HEK293T (cell line): Measurements from ENCODE around the gene GPR83.
A peak's percentile ranks its signal among the peaks of the same experiment; 100 is the strongest.

ENCODE experiments used
- CTCF ChIA-PET: fragments of 350-600 bp; formaldehyde crosslinking; extraction: SDS; loops from one replicate; lab custom pipeline; 2021; ENCODE audit warnings: antibody characterized with exemption, inconsistent platforms; lab: Yijun Ruan, JAX
- POLR2A ChIA-PET: fragments of 350-600 bp; formaldehyde crosslinking; extraction: SDS; loops from one replicate; lab custom pipeline; 2020; ENCODE audit warnings: antibody characterized with exemption, inconsistent platforms; lab: Yijun Ruan, JAX
- DNase-seq: peaks from one replicate; pipeline ENCODE4 v3.0.0; 2012; ENCODE audit warnings: mixed read lengths; ENCODE audit errors: extremely low spot score
- ARNT ChIP-seq: fragments of 450-650 bp; IDR thresholded peaks from 2 replicates; pipeline ENCODE4 v1.6.1; 2017; ENCODE audit warnings: mild to moderate bottlenecking
- BHLHE40 ChIP-seq: fragments of 450-650 bp; IDR thresholded peaks from 2 replicates; pipeline ENCODE4 v1.6.1; 2016; ENCODE audit warnings: mild to moderate bottlenecking, moderate library complexity, borderline replicate concordance
- CTBP1 ChIP-seq: fragments of 450-650 bp; IDR thresholded peaks from 2 replicates; pipeline ENCODE4 v1.6.1; 2016; ENCODE audit warnings: borderline replicate concordance
- ELF4 ChIP-seq: fragments of 450-650 bp; IDR thresholded peaks from 2 replicates; pipeline ENCODE4 v1.6.1; 2017; ENCODE audit warnings: antibody characterized with exemption
- FOXA1 ChIP-seq: fragments of 450-650 bp; IDR thresholded peaks from 2 replicates; pipeline ENCODE4 v1.6.1; 2016; ENCODE audit warnings: mild to moderate bottlenecking
- FOXK2 ChIP-seq: fragments of 450-650 bp; IDR thresholded peaks from 2 replicates; pipeline ENCODE4 v1.6.1; 2016; ENCODE audit warnings: mild to moderate bottlenecking
- FOXM1 ChIP-seq: fragments of 450-650 bp; IDR thresholded peaks from 2 replicates; pipeline ENCODE4 v1.6.1; 2017; ENCODE audit warnings: mild to moderate bottlenecking, borderline replicate concordance
- HDGF ChIP-seq: fragments of 450-650 bp; IDR thresholded peaks from 2 replicates; pipeline ENCODE4 v1.6.1; 2017; ENCODE audit warnings: antibody characterized with exemption, borderline replicate concordance
- L3MBTL2 ChIP-seq: fragments of 450-650 bp; conservative IDR thresholded peaks from 2 replicates; pipeline ENCODE4 v1.6.1; 2016; ENCODE audit warnings: mild to moderate bottlenecking
- LEF1 ChIP-seq: fragments of 450-650 bp; IDR thresholded peaks from 2 replicates; pipeline ENCODE4 v1.6.1; 2017; ENCODE audit warnings: mild to moderate bottlenecking, borderline replicate concordance
- NFRKB ChIP-seq: fragments of 450-650 bp; IDR thresholded peaks from 2 replicates; pipeline ENCODE4 v1.6.1; 2016; ENCODE audit warnings: mild to moderate bottlenecking, moderate library complexity
- PKNOX1 ChIP-seq: fragments of 450-650 bp; IDR thresholded peaks from 2 replicates; pipeline ENCODE4 v1.6.1; 2016
- SP1 ChIP-seq: fragments of 450-650 bp; IDR thresholded peaks from 2 replicates; pipeline ENCODE4 v1.6.1; 2017
- SUZ12 ChIP-seq: fragments of 450-650 bp; IDR thresholded peaks from 2 replicates; pipeline ENCODE4 v1.6.1; 2016; ENCODE audit warnings: mild to moderate bottlenecking
- TARDBP ChIP-seq: fragments of 450-650 bp; IDR thresholded peaks from 2 replicates; pipeline ENCODE4 v1.6.1; 2016
- ZNF384 ChIP-seq: fragments of 450-650 bp; IDR thresholded peaks from 2 replicates; pipeline ENCODE4 v1.6.1; 2016

Gene GPR83

GRCh38 chr11:94400839-94401772 is at the start of gene GPR83:
TSS of gene GPR83 (minus strand) at chr11:94401419. CDS start at chr11:94401247, 172 bp downstream.
- CTCF ChIA-PET: interaction anchor here (0.7 kb wide), 1 partner anchor 246 kb away, joined by 3 read pairs; no protein-coding TSS in a partner anchor

GRCh38 chr11:94450048-94450447 is 48.8 kb upstream of the GPR83 start:
- POLR2A ChIA-PET: no interaction called here
- CTCF ChIA-PET: no interaction called here
- no peak for TF ChIP-seq PKNOX1
- no peak for TF ChIP-seq ELF4
- no peak for TF ChIP-seq ZNF384
- no peak for TF ChIP-seq L3MBTL2
- no peak for TF ChIP-seq SUZ12
- TF ChIP-seq SP1: no peak
- TF ChIP-seq FOXK2: no peak
- no peak for TF ChIP-seq CTBP1
- no peak for TF ChIP-seq BHLHE40
- DNase-seq: no peak

More at GRCh38 chr11:94400839-94401772, at the start of gene GPR83:
- TF ChIP-seq LEF1: no peak
- TF ChIP-seq SUZ12: no peak
- no peak for TF ChIP-seq ARNT
- no peak for TF ChIP-seq ZNF384
- TF ChIP-seq FOXM1: no peak
- TF ChIP-seq L3MBTL2: no peak
- no peak for TF ChIP-seq ELF4
- no peak for TF ChIP-seq HDGF
- TF ChIP-seq TARDBP: no peak
- no peak for TF ChIP-seq PKNOX1
- TF ChIP-seq CTBP1: no peak
- TF ChIP-seq NFRKB: no peak
- TF ChIP-seq SP1: no peak
- TF ChIP-seq BHLHE40: no peak
- no peak for TF ChIP-seq FOXA1
- POLR2A ChIA-PET: no interaction called here
- DNase-seq: peak; percentile 57

GRCh38 chr11:94449437-94449836 is 48.2 kb upstream of the GPR83 start:
- TF ChIP-seq PKNOX1: no peak
- TF ChIP-seq FOXK2: no peak
- no peak for TF ChIP-seq L3MBTL2
- TF ChIP-seq FOXM1: no peak
- TF ChIP-seq SP1: no peak
- no peak for TF ChIP-seq BHLHE40
- TF ChIP-seq ZNF384: no peak
- TF ChIP-seq ARNT: no peak
- TF ChIP-seq LEF1: no peak
- no peak for TF ChIP-seq SUZ12
- TF ChIP-seq HDGF: no peak
- TF ChIP-seq ELF4: no peak
- TF ChIP-seq TARDBP: no peak
- TF ChIP-seq CTBP1: no peak
- no peak for TF ChIP-seq FOXA1
- TF ChIP-seq NFRKB: no peak
- DNase-seq: no peak
- ChIA-PET CTCF (interaction anchor here (0.6 kb wide), 1 partner anchor 43 kb away, joined by 3 read pairs; no protein-coding TSS in a partner anchor), POLR2A (no interaction called here)

- ChIA-PET CTCF (interaction anchor here (0.6 kb wide), 1 partner anchor 43 kb away, joined by 3 read pairs; no protein-coding TSS in a partner anchor), POLR2A (no interaction called here)
- DNase-seq: no peak
- TF ChIP-seq FOXK2 (no peak), ARNT (no peak), ZNF384 (no peak), NFRKB (no peak), FOXM1 (no peak), FOXA1 (no peak), ELF4 (no peak), TARDBP (no peak), BHLHE40 (no peak), CTBP1 (no peak), SUZ12 (no peak), L3MBTL2 (no peak), HDGF (no peak)
Measured at GRCh38 chr11:94449029-94449428, 47.8 kb upstream of the GPR83 start.

- DNase-seq: no peak
- ChIA-PET CTCF (no interaction called here), POLR2A (interaction anchor here (1.0 kb wide), 1 partner anchor 31 kb away, joined by 3 read pairs; no protein-coding TSS in a partner anchor)
- TF ChIP-seq FOXK2: no peak
- no peak for TF ChIP-seq ELF4
- TF ChIP-seq PKNOX1: no peak
- TF ChIP-seq TARDBP: no peak
Measured at GRCh38 chr11:94447149-94447548, 45.9 kb upstream of the GPR83 start.
